IgD-negative memory B cell (primary cell): Measurements from ENCODE around the gene METTL27. TPM values are rescaled to one million over a fixed set of nuclear protein-coding genes. Genes with fewer than 3 reads are reported as not detected.
A peak's percentile ranks its signal among the peaks of the same experiment; 100 is the strongest.
"Not testable (repeated sequence)": the region's sequence is repeated elsewhere in the genome, so short reads cannot be mapped to it uniquely, and the experiment has no call there.

Source experiments
- H3K27ac Mint-ChIP-seq, 3 donors: one replicate each; pipeline ENCODE4 v1.8.0; 2020 to 2022; ENCODE audit warnings: mild to moderate bottlenecking in 3 of 3, mixed read lengths in 3 of 3, moderate library complexity in 1 of 3
- H3K27me3 Mint-ChIP-seq: one replicate; pipeline ENCODE4 v1.8.0; 2021; ENCODE audit warnings: mixed read lengths
- H3K36me3 Mint-ChIP-seq: one replicate; pipeline ENCODE4 v1.8.0; 2020; ENCODE audit warnings: mild to moderate bottlenecking, mixed read lengths
- H3K4me1 Mint-ChIP-seq, 3 donors: one replicate each; pipeline ENCODE4 v1.8.0; 2020 to 2022; ENCODE audit warnings: mixed read lengths in 3 of 3, mild to moderate bottlenecking in 1 of 3
- H3K4me3 Mint-ChIP-seq, 4 donors: one replicate each; pipeline ENCODE4 v1.8.0; 2020 to 2022; ENCODE audit warnings: mild to moderate bottlenecking in 4 of 4, mixed read lengths in 4 of 4, moderate library complexity in 3 of 4
- H3K9me3 Mint-ChIP-seq, 3 donors: one replicate each; pipeline ENCODE4 v1.8.0; 2020 to 2021; ENCODE audit warnings: mixed read lengths in 3 of 3, mild to moderate bottlenecking in 1 of 3
- polyA plus RNA-seq: library from polyadenylated mRNA; unstranded; fragments of 300-500 nt; fragmentation: Illumina TruSeq; gene quantifications from one replicate; pipeline ENCODE4 v1.2.3, GENCODE V29; 2021

METTL27 gene
- polyA plus RNA-seq = not detected

- H3K27me3 Mint-ChIP-seq = no peaks in the 10 kb centered on the region
- peak within 1 kb of the TSS; percentile 79 to 94 (median 87) for H3K4me3 Mint-ChIP-seq
- no peaks in the 10 kb centered on the region for H3K36me3 Mint-ChIP-seq
- no peaks in the 10 kb centered on the region for H3K9me3 Mint-ChIP-seq
- H3K4me1 Mint-ChIP-seq = peaks cover 15 to 23% (median 17%) of the 10 kb centered on the region in 3 donors
- peak within 1 kb of the TSS in 1 of 3 donors; percentile 73 for H3K27ac Mint-ChIP-seq
Measured at GRCh38 chr7:73842067-73842976, at the start of gene METTL27. Gene METTL27, minus strand, starts transcription at chr7:73842516. Its CDS starts 376 bp downstream, at chr7:73842140.

- Mint-ChIP-seq H3K9me3 (peaks cover 3 to 9% (median 4%) of the 10 kb centered on the region in 3 donors), H3K36me3 (no peaks in the 10 kb centered on the region), H3K27ac (no peak overlapping the region), H3K4me1 (peaks cover 0 to 2% (median 0%) of the 10 kb centered on the region in 3 donors), H3K4me3 (no peak overlapping the region), H3K27me3 (peaks cover 10% of the 10 kb centered on the region)
Measured at GRCh38 chr7:73891178-73891885, 49.0 kb upstream of the METTL27 start.

GRCh38 chr7:73890555-73891147, 48.3 kb upstream of the METTL27 start:
- peaks cover 0 to 3% (median 0%) of the 10 kb centered on the region in 3 donors for H3K9me3 Mint-ChIP-seq
- no peak overlapping the region for H3K27ac Mint-ChIP-seq
- H3K4me3 Mint-ChIP-seq = peak overlapping the region in 1 of 4 donors; percentile 56
- H3K27me3 Mint-ChIP-seq = peaks cover 10% of the 10 kb centered on the region
- H3K4me1 Mint-ChIP-seq = peaks cover 0 to 2% (median 0%) of the 10 kb centered on the region in 3 donors
- no peaks in the 10 kb centered on the region for H3K36me3 Mint-ChIP-seq

GRCh38 chr7:73888959-73889358, 46.6 kb upstream of the METTL27 start:
- H3K9me3 Mint-ChIP-seq = no peaks in the 10 kb centered on the region
- peaks cover 9% of the 10 kb centered on the region for H3K27me3 Mint-ChIP-seq
- peaks cover 0 to 2% (median 0%) of the 10 kb centered on the region in 3 donors for H3K4me1 Mint-ChIP-seq
- peak overlapping the region in 1 of 4 donors; percentile 52 for H3K4me3 Mint-ChIP-seq
- H3K36me3 Mint-ChIP-seq = no peaks in the 10 kb centered on the region
- no peak overlapping the region for H3K27ac Mint-ChIP-seq

- Mint-ChIP-seq H3K4me3 (peak overlapping the region in 1 of 4 donors; percentile 43), H3K36me3 (no peaks in the 10 kb centered on the region), H3K4me1 (peaks cover 0 to 2% (median 0%) of the 10 kb centered on the region in 3 donors), H3K27ac (no peak overlapping the region), H3K9me3 (no peaks in the 10 kb centered on the region), H3K27me3 (peaks cover 9% of the 10 kb centered on the region)
Measured at GRCh38 chr7:73887762-73888161, 45.4 kb upstream of the METTL27 start.

GRCh38 chr7:73885975-73886798, 43.9 kb upstream of the METTL27 start:
- H3K4me3 Mint-ChIP-seq = no peak overlapping the region
- H3K9me3 Mint-ChIP-seq = no peaks in the 10 kb centered on the region
- H3K27ac Mint-ChIP-seq = no peak overlapping the region
- no peaks in the 10 kb centered on the region for H3K4me1 Mint-ChIP-seq
- no peaks in the 10 kb centered on the region for H3K36me3 Mint-ChIP-seq
- peaks cover 9% of the 10 kb centered on the region for H3K27me3 Mint-ChIP-seq

- Mint-ChIP-seq H3K4me3 (no peak overlapping the region), H3K9me3 (no peaks in the 10 kb centered on the region), H3K27ac (no peak overlapping the region), H3K36me3 (no peaks in the 10 kb centered on the region), H3K4me1 (no peaks in the 10 kb centered on the region), H3K27me3 (peaks cover 8% of the 10 kb centered on the region)
Measured at GRCh38 chr7:73885433-73885974, 43.2 kb upstream of the METTL27 start.

- H3K36me3 Mint-ChIP-seq, H3K27ac Mint-ChIP-seq, H3K4me3 Mint-ChIP-seq, H3K9me3 Mint-ChIP-seq, H3K4me1 Mint-ChIP-seq: not testable (repeated sequence)
- H3K27me3 Mint-ChIP-seq = peaks cover 11% of the 10 kb centered on the region
Measured at GRCh38 chr7:73884867-73885422, 42.6 kb upstream of the METTL27 start.

- peaks cover 8% of the 10 kb centered on the region for H3K27me3 Mint-ChIP-seq
- H3K27ac Mint-ChIP-seq = no peak overlapping the region
- H3K4me3 Mint-ChIP-seq = no peak overlapping the region
- H3K4me1 Mint-ChIP-seq = no peaks in the 10 kb centered on the region
- H3K9me3 Mint-ChIP-seq = no peaks in the 10 kb centered on the region
- no peaks in the 10 kb centered on the region for H3K36me3 Mint-ChIP-seq
Measured at GRCh38 chr7:73882047-73882402, 39.7 kb upstream of the METTL27 start.

GRCh38 chr7:73881352-73882046, 39.2 kb upstream of the METTL27 start:
- Mint-ChIP-seq H3K4me3 (no peak overlapping the region), H3K36me3 (no peaks in the 10 kb centered on the region)

GRCh38 chr7:73880755-73881328, 38.5 kb upstream of the METTL27 start:
- Mint-ChIP-seq H3K27ac (no peak overlapping the region), H3K9me3 (no peaks in the 10 kb centered on the region), H3K4me3 (no peak overlapping the region), H3K27me3 (peaks cover 8% of the 10 kb centered on the region), H3K36me3 (no peaks in the 10 kb centered on the region), H3K4me1 (no peaks in the 10 kb centered on the region)

More at GRCh38 chr7:73881352-73882046, 39.2 kb upstream of the METTL27 start:
- Mint-ChIP-seq H3K27me3 (peaks cover 8% of the 10 kb centered on the region), H3K9me3 (no peaks in the 10 kb centered on the region), H3K4me1 (no peaks in the 10 kb centered on the region), H3K27ac (no peak overlapping the region)

- no peak overlapping the region for H3K27ac Mint-ChIP-seq
Measured at GRCh38 chr7:73879977-73880681, 37.8 kb upstream of the METTL27 start.

GRCh38 chr7:73876973-73877372, 34.7 kb upstream of the METTL27 start:
- H3K9me3 Mint-ChIP-seq = no peaks in the 10 kb centered on the region
- H3K27ac Mint-ChIP-seq = no peak overlapping the region
- H3K4me1 Mint-ChIP-seq = no peaks in the 10 kb centered on the region
- H3K4me3 Mint-ChIP-seq = no peak overlapping the region
- no peaks in the 10 kb centered on the region for H3K36me3 Mint-ChIP-seq
- H3K27me3 Mint-ChIP-seq = peaks cover 8% of the 10 kb centered on the region

More at GRCh38 chr7:73879977-73880681, 37.8 kb upstream of the METTL27 start:
- Mint-ChIP-seq H3K36me3 (no peaks in the 10 kb centered on the region), H3K4me3 (no peak overlapping the region), H3K27me3 (peaks cover 8% of the 10 kb centered on the region), H3K4me1 (no peaks in the 10 kb centered on the region), H3K9me3 (no peaks in the 10 kb centered on the region)
